B cell (primary cell): ENCODE measurements around the gene DDX23. TPM values are rescaled to one million over a fixed set of nuclear protein-coding genes. Genes with fewer than 3 reads are reported as not detected.

Experiments used
- ATAC-seq: fragments of 200-7000 bp; cut with Tn5 transposase; one replicate; pipeline ENCODE4 v1.10.0; 2021; ENCODE audit warnings: low read depth, mild to moderate bottlenecking, moderate number of reproducible peaks, moderate library complexity
- CTCF ChIA-PET: fragments of 350-600 bp; sonication (Branson Sonifier 250); formaldehyde crosslinking; loops from one replicate; lab custom pipeline; 2021; ENCODE audit warnings: antibody characterized with exemption, inconsistent platforms; lab: Charles Lee
- POLR2A ChIA-PET: fragments of 350-600 bp; sonication (Branson Sonifier 250); formaldehyde crosslinking; loops from one replicate; lab custom pipeline; 2021; ENCODE audit warnings: antibody characterized with exemption; lab: Charles Lee
- DNase-seq: peaks from one replicate; pipeline ENCODE4 v3.0.0; 2013
- H2AFZ ChIP-seq: 2 replicates; pipeline ENCODE4 v1.6.1; 2012; ENCODE audit warnings: mild to moderate bottlenecking, low read depth, low read length; ENCODE audit not compliant: insufficient read depth, poor library complexity, severe bottlenecking
- H3K27ac ChIP-seq, 2 donors: 1 replicate in 1 of 2; 2 replicates in 1 of 2; pipeline ENCODE4 v1.5.1; 2012 to 2013; ENCODE audit warnings: low read length in 2 of 2, mild to moderate bottlenecking in 2 of 2, moderate library complexity in 1 of 2
- H3K27me3 ChIP-seq, 4 experiments: fragments of 200-600 bp in 1 of 4; sonication (generic) in 1 of 4; replicated peaks in 1 of 4; 1 replicate in 2 of 4; 2 replicates in 2 of 4; pipeline versions ENCODE4 v1.6.1 to v1.7.0; 2013 to 2016; ENCODE audit warnings: low read length in 3 of 4, mild to moderate bottlenecking in 2 of 4, mixed read lengths in 1 of 4, moderate library complexity in 1 of 4; ENCODE audit not compliant: insufficient read depth in 4 of 4, control insufficient read depth in 3 of 4; ENCODE audit errors: control extremely low read depth in 1 of 4
- H3K36me3 ChIP-seq, 2 experiments: replicated peaks in 1 of 2; 1 replicate in 1 of 2; 2 replicates in 1 of 2; pipeline versions ENCODE4 v1.6.1 to v1.7.1; 2013; ENCODE audit warnings: low read length in 1 of 2; ENCODE audit not compliant: insufficient read depth in 2 of 2, control insufficient read depth in 1 of 2; ENCODE audit errors: control extremely low read depth in 1 of 2, extremely low read depth in 1 of 2
- H3K4me1 ChIP-seq, 2 donors: fragments of 200-600 bp in 1 of 2; sonication (generic) in 1 of 2; 1 replicate in 1 of 2; 2 replicates in 1 of 2; pipeline versions ENCODE4 v1.5.1 to v1.6.1; 2013 to 2017; ENCODE audit warnings: low read length in 2 of 2; ENCODE audit not compliant: control insufficient read depth in 2 of 2, insufficient read depth in 2 of 2
- H3K4me2 ChIP-seq: replicated peaks from 2 replicates; pipeline ENCODE3; 2012; ENCODE audit warnings: mild to moderate bottlenecking, low read depth, low read length; ENCODE audit not compliant: poor library complexity, severe bottlenecking
- H3K4me3 ChIP-seq, 5 experiments: fragments of 200-600 bp in 1 of 5; sonication (generic) in 1 of 5; 1 replicate in 3 of 5; 2 replicates in 2 of 5; pipeline versions ENCODE4 v1.5.1 to v1.7.0; 2011 to 2016; ENCODE audit warnings: low read length in 4 of 5, mild to moderate bottlenecking in 4 of 5, low read depth in 2 of 5, control low read depth in 1 of 5, moderate library complexity in 1 of 5; ENCODE audit not compliant: insufficient read depth in 1 of 5; ENCODE audit errors: control extremely low read depth in 1 of 5, extremely low read depth in 1 of 5
- H3K79me2 ChIP-seq: fragments of 200-600 bp; sonication (generic); one replicate; pipeline ENCODE4 v1.6.0; 2016; ENCODE audit warnings: low read length; ENCODE audit not compliant: control insufficient read depth, insufficient read depth
- H3K9ac ChIP-seq: fragments of 200-600 bp; sonication (generic); 2 replicates; pipeline ENCODE4 v1.6.1; 2017; ENCODE audit warnings: mild to moderate bottlenecking, low read length, moderate library complexity
- H3K9me3 ChIP-seq, 3 donors: one replicate each; pipeline versions ENCODE4 v1.6.1 to v1.7.1; 2013; ENCODE audit warnings: low read length in 2 of 3; ENCODE audit not compliant: control insufficient read depth in 2 of 3, insufficient read depth in 1 of 3; ENCODE audit errors: control extremely low read depth in 1 of 3
- H4K20me1 ChIP-seq: 2 replicates; pipeline ENCODE4 v1.6.0; 2012; ENCODE audit warnings: mild to moderate bottlenecking, low read length; ENCODE audit not compliant: insufficient read depth, control insufficient read depth, poor library complexity, severe bottlenecking
- H3K27ac Mint-ChIP-seq: one replicate; pipeline ENCODE4 v1.8.0; 2021; ENCODE audit warnings: mixed read lengths
- H3K27me3 Mint-ChIP-seq: one replicate; pipeline ENCODE4 v1.8.0; 2021; ENCODE audit warnings: mixed read lengths
- H3K4me1 Mint-ChIP-seq: one replicate; pipeline ENCODE4 v1.8.0; 2021; ENCODE audit warnings: mixed read lengths
- H3K4me3 Mint-ChIP-seq: one replicate; pipeline ENCODE4 v1.8.0; 2021; ENCODE audit warnings: mixed read lengths
- H3K9me3 Mint-ChIP-seq: one replicate; pipeline ENCODE4 v1.8.0; 2022; ENCODE audit warnings: mixed read lengths; ENCODE audit not compliant: insufficient read depth
- EZH2 ChIP-seq: IDR thresholded peaks from 2 replicates; pipeline ENCODE4 v1.6.1; 2012; ENCODE audit warnings: borderline replicate concordance, low read depth, mild to moderate bottlenecking, moderate library complexity, low read length; ENCODE audit not compliant: insufficient read depth, poor library complexity, severe bottlenecking
- WGBS: methylation state at CpG from one replicate; pipeline ENCODE4 v1.1.5; 2013; ENCODE audit warnings: missing lambda C conversion rate; ENCODE audit not compliant: insufficient coverage; 5-methylcytosine and 5-hydroxymethylcytosine counted together
- intact Hi-C: fragments of 100-400 bp; cut with micrococcal nuclease; formaldehyde crosslinking; loops from one replicate; pipeline ENCODE4 v1.10.0; 2022
- polyA plus RNA-seq: library from polyadenylated mRNA; depleted of rRNA; stranded (reverse); fragments of >200 nt; gene quantifications from 2 replicates; pipeline ENCODE4 v1.2.3, GENCODE V29; 2012
- total RNA-seq, 2 donors: library from RNA; stranded (reverse); fragments of 120-200 nt in 1 of 2; gene quantifications; 1 replicate in 1 of 2; 2 replicates in 1 of 2; pipeline versions ENCODE4 v1.2.3 to v1.2.4, GENCODE V29; 2013 to 2022
- TF ChIP-seq, protein P1 (sequence below): fragments of 200-600 bp; IDR thresholded peaks from one replicate; pipeline ENCODE4 v1.8.0; 2022; ENCODE audit warnings: antibody characterized with exemption, mild to moderate bottlenecking

The DDX23 gene
- total and polyA plus RNA-seq, 2 donors (not counting 1 experiment from before 2014, with no cell fraction given): 76.1 to 135 TPM

DNA sequence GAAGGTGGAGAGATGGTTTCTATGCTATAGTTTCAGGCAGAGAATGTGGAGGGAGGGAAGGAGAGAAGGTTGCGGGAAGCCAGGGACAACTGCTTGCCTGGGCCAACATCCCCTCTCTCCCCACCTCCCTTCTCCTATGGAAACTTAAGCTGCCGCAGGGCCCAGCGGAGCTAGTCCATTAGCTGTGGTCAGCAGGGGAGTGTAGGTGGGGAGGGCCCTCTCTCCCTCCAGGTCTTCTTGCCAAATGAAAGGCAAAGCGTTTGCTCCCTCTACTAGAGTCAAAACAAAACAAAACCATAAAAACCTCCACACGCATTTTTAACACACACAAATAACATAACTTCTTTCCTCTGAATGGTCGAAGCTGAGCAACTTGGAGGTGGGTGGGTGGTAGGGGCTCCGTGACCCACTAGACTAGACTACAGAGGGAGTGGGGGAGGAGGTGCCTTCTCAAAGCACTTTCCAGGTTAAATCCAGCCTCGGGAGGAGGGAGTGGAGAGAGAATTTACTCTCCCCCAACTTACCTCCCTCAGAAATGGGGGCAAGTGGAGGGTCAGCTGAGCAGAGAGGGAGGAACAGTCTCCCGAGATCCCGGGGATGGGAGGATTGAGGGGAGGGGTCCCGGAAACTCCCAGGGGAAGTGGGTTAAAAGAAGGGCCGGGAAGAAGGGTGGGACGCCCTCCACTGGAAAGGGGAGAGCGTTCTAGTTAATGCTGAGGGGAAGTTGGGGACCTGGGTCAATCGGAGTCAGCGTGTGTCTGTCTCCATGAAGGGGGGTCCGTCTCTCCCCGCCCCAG lies 38.3 kb downstream of the DDX23 start:
- POLR2A ChIA-PET: no interaction called here
- Histone ChIP-seq H3K9me3 (no peaks in the 10 kb centered on the region), H3K4me3 (peak overlapping the region in 4 of 5 experiments; percentile 58 to 84 (median 70)), H2AFZ (peak overlapping the region; percentile 96), H4K20me1 (peaks cover 13% of the 10 kb centered on the region), H3K27me3 (peaks cover 0 to 28% (median 16%) of the 10 kb centered on the region in 4 experiments), H3K4me2 (peak overlapping the region; percentile 100), H3K27ac (no peak overlapping the region), H3K79me2 (no peaks in the 10 kb centered on the region), H3K9ac (peak overlapping the region; percentile 91), H3K36me3 (no peaks in the 10 kb centered on the region), H3K4me1 (peaks cover 30 to 33% of the 10 kb centered on the region in 2 donors)
- ATAC-seq (no peak), DNase-seq (no peak)
- no peaks in the 10 kb centered on the region for H3K9me3 Mint-ChIP-seq
- 5% methylated on average over 7 of the region's 18 CpGs for WGBS
- peaks cover 12% of the 10 kb centered on the region for H3K27me3 Mint-ChIP-seq
- H3K4me3 Mint-ChIP-seq: peak overlapping the region; percentile 96
- peak overlapping the region; percentile 26 for H3K27ac Mint-ChIP-seq
- TF ChIP-seq, protein P1, sequence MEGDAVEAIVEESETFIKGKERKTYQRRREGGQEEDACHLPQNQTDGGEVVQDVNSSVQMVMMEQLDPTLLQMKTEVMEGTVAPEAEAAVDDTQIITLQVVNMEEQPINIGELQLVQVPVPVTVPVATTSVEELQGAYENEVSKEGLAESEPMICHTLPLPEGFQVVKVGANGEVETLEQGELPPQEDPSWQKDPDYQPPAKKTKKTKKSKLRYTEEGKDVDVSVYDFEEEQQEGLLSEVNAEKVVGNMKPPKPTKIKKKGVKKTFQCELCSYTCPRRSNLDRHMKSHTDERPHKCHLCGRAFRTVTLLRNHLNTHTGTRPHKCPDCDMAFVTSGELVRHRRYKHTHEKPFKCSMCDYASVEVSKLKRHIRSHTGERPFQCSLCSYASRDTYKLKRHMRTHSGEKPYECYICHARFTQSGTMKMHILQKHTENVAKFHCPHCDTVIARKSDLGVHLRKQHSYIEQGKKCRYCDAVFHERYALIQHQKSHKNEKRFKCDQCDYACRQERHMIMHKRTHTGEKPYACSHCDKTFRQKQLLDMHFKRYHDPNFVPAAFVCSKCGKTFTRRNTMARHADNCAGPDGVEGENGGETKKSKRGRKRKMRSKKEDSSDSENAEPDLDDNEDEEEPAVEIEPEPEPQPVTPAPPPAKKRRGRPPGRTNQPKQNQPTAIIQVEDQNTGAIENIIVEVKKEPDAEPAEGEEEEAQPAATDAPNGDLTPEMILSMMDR: no peak
- CTCF ChIA-PET: interaction anchor here (0.6 to 6.8 kb wide), 7 partner anchors 9 to 642 kb away, joined by 3 to 57 read pairs (median 4); partner anchors contain the start of gene DDX23
- H3K4me1 Mint-ChIP-seq: peaks cover 25% of the 10 kb centered on the region
- intact Hi-C loops: loop anchor here (1.0 kb wide), 2 partner anchors 39 to 77 kb away; partner anchors contain the start of gene DDX23

DNA sequence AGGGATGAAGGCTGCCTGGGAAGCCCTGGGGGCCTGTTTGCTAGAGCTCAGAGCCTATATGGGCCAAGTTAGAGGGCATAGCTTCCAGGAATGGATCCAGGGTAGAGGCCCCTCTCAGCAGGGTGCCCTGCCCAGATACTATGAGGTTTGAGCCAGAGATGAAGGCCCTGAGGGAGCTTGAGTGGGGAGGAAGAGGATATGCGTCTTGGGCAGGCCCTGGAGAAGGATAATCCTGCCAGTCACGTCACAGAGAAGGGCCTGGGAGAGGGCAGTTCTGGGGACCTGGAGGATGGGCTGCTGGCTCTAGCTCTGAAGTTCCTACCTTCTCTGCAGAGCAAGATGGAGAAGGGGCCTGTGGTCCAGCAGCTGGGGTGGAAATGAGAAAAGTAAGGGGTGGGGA lies 39.6 kb downstream of the DDX23 start:
- WGBS: 83% methylated on average over 2 of the region's 2 CpGs
- Histone ChIP-seq H3K27me3 (peaks cover 0 to 20% (median 14%) of the 10 kb centered on the region in 4 experiments), H3K4me3 (no peak overlapping the region), H3K9ac (no peak overlapping the region), H2AFZ (no peak overlapping the region), H3K27ac (no peak overlapping the region), H3K79me2 (no peaks in the 10 kb centered on the region), H3K9me3 (no peaks in the 10 kb centered on the region), H3K4me1 (peaks cover 23 to 25% of the 10 kb centered on the region in 2 donors), H4K20me1 (peaks cover 8% of the 10 kb centered on the region), H3K4me2 (no peak overlapping the region), H3K36me3 (no peaks in the 10 kb centered on the region)
- Mint-ChIP-seq H3K27ac (peak overlapping the region; percentile 38), H3K4me1 (peaks cover 17% of the 10 kb centered on the region), H3K27me3 (peaks cover 12% of the 10 kb centered on the region), H3K4me3 (peak overlapping the region; percentile 45), H3K9me3 (no peaks in the 10 kb centered on the region)
- no peak for TF ChIP-seq EZH2
- TF ChIP-seq, protein P1: no peak
- no peak for ATAC-seq
- ChIA-PET POLR2A (no interaction called here), CTCF (interaction anchor here (1.3 to 6.8 kb wide), 2 partner anchors 15 to 41 kb away, joined by 3 to 57 read pairs; no protein-coding TSS in a partner anchor)
- intact Hi-C loops: no loop called here
- no peak for DNase-seq
